Coronary artery (tissue), 2 donors: ENCODE results near the gene PAOX.
"Not testable (repeated sequence)": the region's sequence is repeated elsewhere in the genome, so short reads cannot be mapped to it uniquely, and the experiment has no call there.

Source experiments
- DNase-seq: peaks from one replicate; pipeline ENCODE4 v3.0.0-alpha.2; 2017; ENCODE audit warnings: low spot score
- H3K27ac ChIP-seq, 2 donors: fragments of 200-600 bp; sonication (generic); one replicate each; pipeline ENCODE4 v1.5.1; 2016 to 2019
- H3K4me3 ChIP-seq: fragments of 200-600 bp; sonication (generic); 2 replicates; pipeline ENCODE4 v1.5.1; 2016; ENCODE audit warnings: mild to moderate bottlenecking, moderate library complexity
- TF ChIP-seq, protein P1 (sequence below): fragments of 200-600 bp; sonication (generic); IDR thresholded peaks from one replicate; pipeline ENCODE4 v1.5.1; 2019; ENCODE audit warnings: antibody characterized with exemption

The PAOX gene

GRCh38 chr10:133422223-133422806, 43.3 kb downstream of the PAOX start:
- DNase-seq: no peak
- H3K27ac ChIP-seq: no peak overlapping the region
- TF ChIP-seq, protein P1, sequence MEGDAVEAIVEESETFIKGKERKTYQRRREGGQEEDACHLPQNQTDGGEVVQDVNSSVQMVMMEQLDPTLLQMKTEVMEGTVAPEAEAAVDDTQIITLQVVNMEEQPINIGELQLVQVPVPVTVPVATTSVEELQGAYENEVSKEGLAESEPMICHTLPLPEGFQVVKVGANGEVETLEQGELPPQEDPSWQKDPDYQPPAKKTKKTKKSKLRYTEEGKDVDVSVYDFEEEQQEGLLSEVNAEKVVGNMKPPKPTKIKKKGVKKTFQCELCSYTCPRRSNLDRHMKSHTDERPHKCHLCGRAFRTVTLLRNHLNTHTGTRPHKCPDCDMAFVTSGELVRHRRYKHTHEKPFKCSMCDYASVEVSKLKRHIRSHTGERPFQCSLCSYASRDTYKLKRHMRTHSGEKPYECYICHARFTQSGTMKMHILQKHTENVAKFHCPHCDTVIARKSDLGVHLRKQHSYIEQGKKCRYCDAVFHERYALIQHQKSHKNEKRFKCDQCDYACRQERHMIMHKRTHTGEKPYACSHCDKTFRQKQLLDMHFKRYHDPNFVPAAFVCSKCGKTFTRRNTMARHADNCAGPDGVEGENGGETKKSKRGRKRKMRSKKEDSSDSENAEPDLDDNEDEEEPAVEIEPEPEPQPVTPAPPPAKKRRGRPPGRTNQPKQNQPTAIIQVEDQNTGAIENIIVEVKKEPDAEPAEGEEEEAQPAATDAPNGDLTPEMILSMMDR: no peak
- no peak overlapping the region for H3K4me3 ChIP-seq

DNA sequence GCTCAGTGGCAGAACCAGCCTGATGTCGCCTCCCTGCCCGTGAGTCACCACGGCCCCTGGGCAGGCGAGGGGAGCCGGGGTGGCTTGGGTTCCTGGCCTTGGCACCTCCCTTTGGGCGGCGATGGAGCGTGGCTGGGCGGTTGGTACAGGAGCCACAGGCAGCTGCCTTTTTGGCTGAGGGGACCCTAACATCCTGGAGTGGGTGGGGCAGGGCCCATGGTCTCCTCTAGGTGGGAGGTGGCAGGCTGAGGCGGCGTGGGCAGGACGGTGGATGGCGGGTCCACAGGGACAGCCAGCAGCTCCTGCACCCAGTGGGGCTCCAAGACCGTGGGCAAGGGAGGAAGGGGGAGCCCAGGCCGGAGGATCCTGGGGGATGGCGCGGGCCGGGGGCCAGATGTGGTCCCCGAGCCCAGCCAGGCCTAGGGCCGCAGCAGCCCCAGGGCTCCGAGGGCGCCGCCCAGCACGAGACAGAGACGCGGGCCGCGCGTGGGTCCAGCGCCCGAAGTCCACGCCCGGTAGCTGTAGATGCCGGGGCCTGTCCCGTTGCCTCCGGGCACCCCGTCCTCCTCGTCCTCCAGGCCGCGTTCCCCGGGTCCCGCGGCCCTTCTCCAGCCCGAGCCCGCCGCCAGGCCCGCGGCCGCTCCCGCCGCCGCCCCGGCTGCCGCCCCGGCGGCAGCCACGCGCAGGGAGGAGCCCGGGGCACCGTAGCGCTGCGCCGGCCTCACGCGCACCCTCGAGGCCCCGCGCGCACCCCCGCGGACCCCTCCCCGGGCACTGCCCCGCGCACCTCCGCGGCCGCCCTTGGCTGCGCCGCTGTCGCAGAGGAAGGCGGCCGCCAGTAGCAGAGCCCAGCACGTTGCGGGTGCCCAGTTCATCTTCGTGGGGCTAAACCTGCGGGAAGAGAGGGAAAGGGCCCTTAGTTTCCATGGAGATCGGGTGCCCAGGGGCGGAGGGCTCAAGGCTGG, 44.0 kb downstream of the PAOX start:
- H3K4me3 ChIP-seq: peak overlapping the region; percentile 55
- no peak for DNase-seq
- H3K27ac ChIP-seq: no peak overlapping the region
- TF ChIP-seq, protein P1: no peak

- H3K4me3 ChIP-seq, DNase-seq, H3K27ac ChIP-seq: not testable (repeated sequence)
Observed at GRCh38 chr10:133424102-133424501, 45.0 kb downstream of the PAOX start.

DNA sequence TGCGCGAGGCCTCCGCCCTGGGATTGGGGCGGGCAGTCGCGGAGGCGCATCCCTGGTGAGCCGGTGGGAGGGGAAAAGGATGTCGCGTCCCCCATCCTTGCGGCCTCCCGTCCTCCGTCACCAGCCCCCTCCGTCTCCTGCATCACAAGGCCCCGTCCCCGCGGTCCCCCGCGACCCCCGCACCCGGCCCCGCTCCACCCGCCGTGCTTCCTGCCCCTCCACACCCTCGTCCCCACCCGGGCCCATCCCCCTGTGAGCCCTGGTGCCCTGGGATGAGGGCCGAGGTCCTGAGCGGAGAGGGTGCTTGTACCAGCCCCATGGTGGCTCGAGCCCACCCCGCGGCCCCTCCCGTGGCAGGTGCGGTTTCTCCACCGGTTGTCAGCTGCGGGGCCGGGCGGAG, 45.5 kb downstream of the PAOX start, which contains the start of gene SPRN:
SPRN (minus strand) TSS at position 25 of the 400 bp plus-strand sequence. CDS start 944 bp downstream, outside the sequence.
- not testable (repeated sequence) for H3K27ac ChIP-seq, DNase-seq
- H3K4me3 ChIP-seq: peak within 1 kb of the TSS; percentile 55

GRCh38 chr10:133429571-133429970, 50.5 kb downstream of the PAOX start:
- H3K4me3 ChIP-seq, H3K27ac ChIP-seq, DNase-seq: not testable (repeated sequence)

DNA sequence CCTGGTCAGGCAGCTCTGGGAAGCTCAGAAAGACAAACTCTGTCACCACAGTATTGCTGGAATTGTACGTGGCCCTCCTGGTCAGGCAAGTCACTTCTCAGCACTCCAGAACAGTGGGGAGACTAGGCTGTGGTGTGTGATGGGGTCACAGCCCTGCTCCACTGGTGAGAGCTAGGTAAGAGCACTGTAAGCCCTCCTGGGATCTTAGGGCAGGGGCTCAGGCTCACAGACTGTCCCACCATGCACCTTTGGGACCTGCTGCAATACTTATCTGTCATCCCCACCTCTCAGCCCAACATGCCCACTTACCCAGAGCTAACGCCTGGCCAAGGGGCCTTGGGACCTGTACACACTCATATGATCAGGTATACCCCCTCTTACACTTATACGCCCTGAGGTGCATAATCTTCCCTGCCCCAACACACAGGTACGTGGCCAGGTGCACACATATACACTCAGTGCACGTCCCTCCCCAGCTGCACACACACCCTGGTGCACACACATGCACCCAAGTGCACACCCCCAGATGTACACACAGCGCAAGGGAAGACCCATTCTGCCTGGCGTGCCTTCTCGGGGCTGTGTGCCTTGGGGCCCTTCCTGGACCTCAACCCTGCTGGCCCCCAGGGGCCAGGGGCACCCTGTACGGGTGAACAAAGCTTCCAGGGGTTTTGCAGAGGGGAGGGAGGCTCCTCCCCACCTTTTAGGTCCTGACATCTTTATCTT, 53.0 kb downstream of the PAOX start:
- H3K4me3 ChIP-seq, H3K27ac ChIP-seq, DNase-seq: not testable (repeated sequence)

DNA sequence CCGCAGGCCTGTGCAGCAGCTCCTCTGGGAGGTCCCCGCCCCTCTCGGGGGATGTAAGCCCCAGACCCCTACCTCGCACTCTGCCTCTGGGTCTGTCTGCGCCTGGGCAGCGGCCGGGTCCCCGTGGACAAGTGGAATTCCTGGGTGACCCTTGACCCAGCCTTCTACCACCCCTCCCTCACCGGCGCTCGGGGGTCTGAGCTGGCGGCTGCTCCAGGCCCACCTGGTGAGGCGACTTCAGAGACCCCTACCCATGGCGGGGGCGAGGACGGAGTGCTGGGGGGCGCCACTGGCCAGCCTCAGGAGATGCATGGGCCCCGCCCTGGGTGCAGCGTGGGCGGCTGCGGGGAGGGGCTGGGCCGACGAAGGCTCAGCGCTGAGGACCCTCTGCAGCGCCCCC, 53.7 kb downstream of the PAOX start:
- not testable (repeated sequence) for DNase-seq, H3K4me3 ChIP-seq, H3K27ac ChIP-seq

DNA sequence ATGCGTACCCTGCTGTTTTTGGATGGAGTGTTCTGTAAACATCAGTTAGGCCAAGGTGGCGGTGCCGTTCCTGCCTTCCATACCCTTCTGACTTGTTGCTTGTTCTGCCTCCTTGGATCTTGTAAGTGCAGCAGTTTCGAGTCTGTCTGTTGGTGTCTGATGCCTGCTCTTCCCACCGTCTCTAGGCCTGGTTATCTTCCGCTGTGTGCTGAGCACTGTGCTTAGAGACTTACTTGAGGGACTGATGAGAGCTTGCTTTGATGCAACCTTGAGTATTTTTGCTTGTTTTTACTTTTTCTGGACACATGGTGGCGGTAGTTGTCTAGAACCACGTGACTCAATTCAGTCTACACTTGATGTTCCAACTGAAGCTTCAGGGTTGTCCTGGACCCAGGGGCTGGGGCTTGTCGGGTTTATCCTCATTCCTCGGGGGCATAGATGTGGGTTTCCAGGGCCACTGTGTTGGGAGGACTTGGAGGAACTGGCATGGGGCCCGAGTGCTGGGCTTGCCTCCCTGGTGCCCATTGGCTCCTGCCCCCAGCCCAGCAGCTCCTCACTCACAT, 59.7 kb downstream of the PAOX start:
- Histone ChIP-seq H3K27ac (no peak overlapping the region), H3K4me3 (no peak overlapping the region)
- DNase-seq: no peak
- TF ChIP-seq, protein P1: no peak

DNA sequence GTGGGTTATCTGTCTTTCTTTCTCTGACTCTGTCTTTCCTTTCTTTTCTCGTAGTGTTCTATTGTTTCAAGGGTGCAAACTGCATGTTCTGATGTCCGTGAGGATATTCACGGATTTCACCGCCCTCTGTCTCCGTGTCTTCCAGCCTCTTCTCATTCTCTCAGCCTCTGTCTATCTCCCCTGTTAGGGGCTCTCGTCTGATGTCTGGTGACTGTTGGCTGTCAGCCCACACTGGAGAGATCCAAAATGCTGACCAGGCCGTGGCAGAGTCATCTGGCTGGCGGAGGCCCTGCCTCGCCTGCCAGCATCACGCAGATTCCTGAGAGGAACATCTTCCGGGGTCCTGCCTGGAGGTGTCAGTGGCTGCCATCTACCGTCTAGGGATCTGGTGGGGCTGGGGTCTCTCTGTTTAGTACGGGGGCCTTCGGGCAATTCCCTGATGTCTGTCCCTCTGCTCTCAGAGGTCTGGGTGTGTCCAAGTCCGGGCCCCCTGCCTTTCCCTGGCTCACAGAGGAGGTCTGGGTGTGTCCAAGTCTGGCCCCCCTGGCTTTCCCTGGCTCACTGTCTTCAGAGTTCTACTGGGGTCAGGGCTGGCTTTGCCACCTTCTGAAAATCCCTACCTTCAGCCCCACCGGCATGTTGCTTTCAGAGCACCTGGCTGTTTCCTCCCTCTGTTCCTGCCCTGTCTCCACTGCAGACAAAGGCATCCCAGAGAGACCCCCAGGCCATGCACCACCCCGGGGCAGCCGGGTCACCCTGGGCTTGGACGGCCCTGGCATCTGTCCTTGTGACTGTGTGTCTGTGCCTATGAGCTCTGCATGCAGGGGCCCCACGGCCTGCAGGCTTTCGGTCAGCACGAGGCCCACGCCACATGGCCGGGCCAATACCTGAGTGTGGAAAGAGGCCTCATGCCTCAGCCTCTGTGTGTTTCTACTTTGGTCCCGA, 60.7 kb downstream of the PAOX start:
- DNase-seq: no peak
- TF ChIP-seq, protein P1: no peak
- H3K27ac ChIP-seq: no peak overlapping the region
- no peak overlapping the region for H3K4me3 ChIP-seq
